Adipocyte (in vitro differentiated cells): Measurements from ENCODE around the gene NT5DC1.
A peak's percentile ranks its signal among the peaks of the same experiment; 100 is the strongest.

ENCODE experiments used
- DNase-seq: peaks from one replicate; pipeline ENCODE4 v3.0.0-alpha.2; 2015; ENCODE audit warnings: low read depth
- H3K27me3 ChIP-seq: replicated peaks from 2 replicates; pipeline ENCODE4 v1.7.0; 2013; ENCODE audit warnings: mild to moderate bottlenecking, low read length, moderate library complexity; ENCODE audit not compliant: control insufficient read depth, insufficient read depth
- H3K36me3 ChIP-seq: 2 replicates; pipeline ENCODE4 v1.7.0; 2013; ENCODE audit warnings: low read length, mild to moderate bottlenecking, moderate library complexity; ENCODE audit not compliant: control insufficient read depth, insufficient read depth, severe bottlenecking
- H3K4me1 ChIP-seq: 2 replicates; pipeline ENCODE4 v1.7.0; 2013; ENCODE audit warnings: mild to moderate bottlenecking, low read length, moderate library complexity; ENCODE audit not compliant: control insufficient read depth, insufficient read depth
- H3K4me3 ChIP-seq: 2 replicates; pipeline ENCODE4 v1.7.0; 2013; ENCODE audit warnings: mild to moderate bottlenecking, low read length, moderate library complexity
- H3K9ac ChIP-seq: 2 replicates; pipeline ENCODE4 v1.7.0; 2013; ENCODE audit warnings: mild to moderate bottlenecking, low read length, moderate library complexity
- H3K9me3 ChIP-seq: 2 replicates; pipeline ENCODE4 v1.7.0; 2013; ENCODE audit warnings: mild to moderate bottlenecking, low read length, moderate library complexity; ENCODE audit not compliant: control insufficient read depth

Gene NT5DC1

DNA sequence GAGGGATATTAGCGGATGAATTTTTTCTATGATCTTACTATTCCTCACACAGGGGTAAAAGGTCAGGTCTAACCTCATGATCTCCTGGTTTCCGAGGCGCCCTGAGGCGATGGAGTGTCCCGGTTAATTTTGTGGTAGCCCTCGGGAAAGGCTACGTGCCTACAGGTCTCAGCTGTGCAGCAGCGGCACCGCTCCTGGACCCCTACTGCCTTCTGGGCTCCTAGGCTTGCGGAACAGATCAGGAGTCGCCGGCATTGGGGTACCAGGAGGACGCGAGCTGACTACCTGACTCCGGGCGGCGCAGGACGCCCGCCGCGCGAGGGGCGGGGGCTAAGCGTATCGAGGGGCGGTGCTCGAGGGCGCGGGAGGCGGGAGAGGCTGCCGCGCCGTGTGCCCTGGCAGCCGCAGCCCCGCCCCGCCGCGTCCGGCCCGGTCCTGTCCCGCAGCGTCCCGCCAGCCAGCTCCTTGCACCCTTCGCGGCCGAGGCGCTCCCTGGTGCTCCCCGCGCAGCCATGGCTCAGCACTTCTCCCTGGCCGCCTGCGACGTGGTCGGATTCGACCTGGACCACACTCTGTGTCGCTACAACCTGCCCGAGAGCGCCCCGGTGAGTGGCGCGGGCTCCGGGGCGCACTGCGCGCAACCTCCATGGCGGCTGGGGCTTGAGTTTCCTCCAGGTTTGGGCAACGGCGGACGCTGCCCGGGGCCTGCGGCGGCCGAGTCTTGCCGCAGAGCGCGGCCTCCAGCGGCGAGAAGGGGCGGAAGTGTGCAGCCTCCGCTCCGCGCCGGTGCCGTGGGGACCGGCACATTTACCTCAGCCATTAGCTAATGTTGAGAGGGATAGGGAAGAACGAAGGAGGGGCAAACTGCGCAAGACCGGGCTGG is at the start of gene NT5DC1:
NT5DC1 (plus strand) TSS at position 435 of the 883 bp plus-strand sequence; CDS start at position 513, 78 bp downstream.
- H3K27me3 ChIP-seq, result no peaks in the 10 kb centered on the region
- H3K4me3 ChIP-seq, result peak within 1 kb of the TSS; percentile 93
- H3K36me3 ChIP-seq, result no peaks in the 10 kb centered on the region
- H3K9me3 ChIP-seq, result peaks cover 9% of the 10 kb centered on the region
- peak; percentile 91 for DNase-seq
- peaks cover 22% of the 10 kb centered on the region for H3K4me1 ChIP-seq
- peak within 1 kb of the TSS; percentile 93 for H3K9ac ChIP-seq

DNA sequence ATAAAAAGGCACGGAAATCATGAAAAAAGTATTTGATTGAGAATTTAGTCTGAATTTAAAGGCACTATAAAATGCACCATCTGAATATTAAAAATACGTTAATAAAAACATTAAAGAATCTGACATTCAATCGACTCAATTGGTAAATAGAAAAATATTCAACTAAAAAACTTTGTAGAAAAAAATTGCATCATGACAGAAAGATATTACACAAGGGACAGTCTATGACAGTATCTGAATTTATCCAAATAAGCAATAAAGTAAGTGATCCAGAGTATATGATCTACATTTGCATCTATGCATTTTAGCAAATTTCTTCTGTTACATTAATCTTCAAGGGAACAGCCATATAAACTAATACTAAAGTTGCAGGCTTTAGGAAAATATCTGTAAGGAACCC is 49.4 kb upstream of the NT5DC1 start:
- DNase-seq, result no peak
- Histone ChIP-seq H3K4me1 (no peaks in the 10 kb centered on the region), H3K9me3 (no peaks in the 10 kb centered on the region), H3K4me3 (no peak overlapping the region), H3K36me3 (no peaks in the 10 kb centered on the region), H3K9ac (no peak overlapping the region), H3K27me3 (no peaks in the 10 kb centered on the region)

DNA sequence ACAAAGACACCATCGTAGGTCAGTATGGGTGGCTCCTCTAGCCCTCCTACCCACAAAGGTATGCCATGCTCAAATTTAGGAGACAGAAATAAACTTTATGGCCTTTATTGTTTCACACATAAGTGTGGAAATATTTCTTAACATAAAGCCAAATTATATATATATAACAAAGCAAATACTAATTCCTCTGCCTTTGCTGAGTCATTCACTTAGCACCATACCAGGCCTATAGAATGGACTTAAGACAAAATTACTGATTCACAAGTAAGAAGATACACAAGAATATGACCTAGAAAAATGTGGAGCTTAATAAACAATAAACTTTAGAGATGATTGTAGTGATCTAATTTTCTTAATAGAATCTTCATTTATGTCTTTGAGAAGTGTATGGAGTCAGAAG is 45.1 kb upstream of the NT5DC1 start:
- Histone ChIP-seq H3K27me3 (no peaks in the 10 kb centered on the region), H3K4me3 (no peak overlapping the region), H3K36me3 (no peaks in the 10 kb centered on the region), H3K4me1 (peaks cover 12% of the 10 kb centered on the region), H3K9ac (no peak overlapping the region), H3K9me3 (no peaks in the 10 kb centered on the region)
- DNase-seq, result no peak

DNA sequence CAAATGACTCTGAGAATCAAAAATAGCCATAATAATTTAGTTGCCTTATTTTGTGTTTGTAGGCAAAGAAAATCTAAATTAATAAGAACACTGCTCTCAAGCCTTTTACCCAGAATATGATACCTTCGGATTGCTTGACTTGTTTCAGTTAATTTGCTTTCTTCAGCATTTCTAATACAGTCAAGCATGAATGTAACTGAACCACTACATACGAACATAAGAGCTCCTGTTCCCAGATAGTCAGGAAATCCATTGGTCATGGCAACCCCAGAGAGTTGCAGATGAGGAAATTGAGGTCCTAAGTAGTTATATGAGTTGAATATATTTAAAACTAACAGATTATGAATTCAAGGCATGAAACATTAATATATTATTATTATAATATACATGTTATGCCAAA is 42.9 kb upstream of the NT5DC1 start:
- DNase-seq, result no peak
- Histone ChIP-seq H3K36me3 (no peaks in the 10 kb centered on the region), H3K9ac (no peak overlapping the region), H3K27me3 (no peaks in the 10 kb centered on the region), H3K4me3 (no peak overlapping the region), H3K9me3 (no peaks in the 10 kb centered on the region), H3K4me1 (peaks cover 20% of the 10 kb centered on the region)

DNA sequence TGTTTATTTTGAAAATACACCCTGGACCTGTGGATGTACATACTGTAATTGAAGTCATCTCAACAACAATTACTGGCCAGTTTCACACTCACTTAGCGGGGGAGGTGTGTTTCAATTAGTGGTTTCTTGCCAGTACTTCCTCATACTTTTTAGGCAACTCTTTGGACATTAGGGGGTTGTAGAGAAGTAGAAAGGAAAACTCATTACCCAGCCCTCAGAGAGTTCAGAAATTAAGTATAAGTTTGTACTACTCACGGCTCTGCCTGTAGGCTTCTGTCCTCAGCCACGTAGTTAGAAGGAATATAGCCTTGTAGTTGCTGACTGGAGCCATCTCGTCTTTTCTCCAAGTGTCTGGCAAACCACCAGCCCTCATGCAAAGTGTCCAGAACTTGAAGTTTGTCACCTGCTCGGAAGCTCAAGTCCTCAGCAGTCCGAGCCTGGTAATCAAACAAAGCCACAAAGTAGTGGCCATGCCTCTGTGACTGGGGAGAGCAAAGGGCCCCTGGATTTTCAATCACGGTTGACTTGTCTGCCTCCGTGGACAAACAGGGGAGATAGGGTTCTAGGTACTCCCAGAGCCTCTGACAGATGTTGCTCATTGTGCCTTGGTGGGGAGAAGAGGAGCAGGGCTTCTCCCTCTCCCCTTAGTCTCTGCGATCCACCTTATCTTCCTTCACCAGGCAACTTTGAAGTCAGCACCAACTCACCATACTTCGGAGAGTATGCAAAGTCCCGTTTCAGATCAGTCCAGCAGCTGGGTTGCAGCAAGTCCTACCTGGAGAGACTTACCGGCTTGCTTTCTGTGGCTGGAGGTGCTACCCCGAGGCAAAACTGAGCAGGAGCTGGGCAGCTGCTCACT is 40.7 kb upstream of the NT5DC1 start:
- Histone ChIP-seq H3K4me1 (peaks cover 20% of the 10 kb centered on the region), H3K9me3 (no peaks in the 10 kb centered on the region), H3K9ac (peak overlapping the region; percentile 77), H3K27me3 (no peaks in the 10 kb centered on the region), H3K36me3 (no peaks in the 10 kb centered on the region), H3K4me3 (peak overlapping the region; percentile 82)
- DNase-seq, result no peak

DNA sequence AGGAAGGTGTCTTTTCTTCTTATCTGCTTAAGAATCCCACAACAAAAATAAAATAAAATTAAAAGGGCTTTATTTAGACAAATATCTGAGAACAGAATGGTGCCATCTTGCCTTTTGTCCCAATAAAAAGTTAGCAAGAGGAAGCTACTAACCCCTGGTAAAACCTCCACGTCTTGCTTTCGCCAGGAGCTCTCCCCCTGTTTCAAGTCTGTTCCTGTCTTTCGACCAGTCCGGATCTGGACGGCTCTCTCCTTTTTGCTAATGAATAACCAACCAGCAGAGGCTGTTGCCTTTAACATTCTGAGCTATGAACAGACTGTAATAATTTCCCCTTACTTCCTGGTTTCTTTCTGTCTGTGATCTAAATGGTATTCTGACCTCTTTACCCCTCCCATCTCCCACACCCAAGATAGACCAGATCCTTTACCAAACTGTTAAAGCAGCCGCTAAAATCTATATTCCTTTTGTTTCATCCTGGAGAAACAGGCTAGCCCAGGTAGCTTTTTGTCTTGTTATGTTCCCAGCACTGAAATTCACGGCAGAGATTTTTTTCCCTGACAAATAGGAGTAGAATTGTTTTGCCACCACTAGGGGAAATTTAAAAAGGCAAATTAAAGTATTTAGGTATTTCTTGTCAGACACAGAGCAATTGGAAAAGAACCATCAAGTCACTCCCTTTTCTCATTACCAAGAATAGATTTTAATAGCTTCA is 39.9 kb upstream of the NT5DC1 start, which contains the start of gene FRK:
FRK (minus strand) TSS at position 320 of the 712 bp plus-strand sequence. CDS start 580 bp downstream, outside the sequence.
- Histone ChIP-seq H3K27me3 (no peaks in the 10 kb centered on the region), H3K36me3 (no peaks in the 10 kb centered on the region), H3K4me3 (peak within 1 kb of the TSS; percentile 82), H3K9me3 (no peaks in the 10 kb centered on the region), H3K9ac (peak within 1 kb of the TSS; percentile 77), H3K4me1 (peaks cover 20% of the 10 kb centered on the region)
- peak; percentile 15 for DNase-seq

DNA sequence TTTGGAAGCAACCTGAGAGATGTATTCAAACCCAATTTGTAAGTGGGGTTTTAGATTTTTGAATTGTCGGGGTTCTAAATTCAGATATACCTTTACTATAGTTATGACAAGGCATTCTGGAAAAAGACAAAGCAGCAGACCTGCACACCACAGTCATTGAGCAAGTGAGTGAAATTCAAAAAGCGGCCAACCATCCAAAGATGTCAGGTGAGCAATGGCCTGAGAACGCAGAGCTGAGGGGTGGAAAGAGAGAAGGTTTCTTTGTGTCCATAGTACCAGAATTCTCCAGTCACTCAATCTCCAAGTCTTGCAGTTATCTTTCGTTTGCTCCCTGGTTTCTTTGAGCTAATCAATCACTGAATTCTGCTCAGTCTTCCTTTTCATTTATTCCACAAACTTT is 38.2 kb upstream of the NT5DC1 start:
- DNase-seq, result no peak
- H3K4me1 ChIP-seq, result peaks cover 20% of the 10 kb centered on the region
- H3K27me3 ChIP-seq, result no peaks in the 10 kb centered on the region
- no peaks in the 10 kb centered on the region for H3K36me3 ChIP-seq
- no peak overlapping the region for H3K9ac ChIP-seq
- no peaks in the 10 kb centered on the region for H3K9me3 ChIP-seq
- no peak overlapping the region for H3K4me3 ChIP-seq

DNA sequence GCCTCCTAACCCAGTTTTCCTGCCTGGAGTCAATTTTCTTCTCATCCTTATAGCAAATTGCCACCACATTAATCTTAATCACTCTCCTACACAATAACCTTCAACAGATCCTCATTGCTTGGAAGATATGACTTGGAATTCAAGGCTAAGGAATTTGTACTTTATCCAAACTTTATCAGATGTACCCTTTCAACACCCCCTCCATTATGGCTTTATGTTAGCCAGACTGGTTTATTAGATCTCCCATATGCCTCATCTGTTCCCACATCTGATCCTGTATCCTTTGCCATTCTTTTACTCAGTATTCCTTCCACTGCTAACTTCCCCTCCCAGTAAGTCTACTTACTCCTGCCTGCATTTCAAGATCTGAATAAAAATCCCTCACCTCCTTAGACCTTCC is 36.0 kb upstream of the NT5DC1 start:
- H3K9me3 ChIP-seq, result no peaks in the 10 kb centered on the region
- no peaks in the 10 kb centered on the region for H3K27me3 ChIP-seq
- no peak overlapping the region for H3K4me3 ChIP-seq
- DNase-seq, result no peak
- no peaks in the 10 kb centered on the region for H3K36me3 ChIP-seq
- H3K9ac ChIP-seq, result no peak overlapping the region
- H3K4me1 ChIP-seq, result peaks cover 17% of the 10 kb centered on the region

DNA sequence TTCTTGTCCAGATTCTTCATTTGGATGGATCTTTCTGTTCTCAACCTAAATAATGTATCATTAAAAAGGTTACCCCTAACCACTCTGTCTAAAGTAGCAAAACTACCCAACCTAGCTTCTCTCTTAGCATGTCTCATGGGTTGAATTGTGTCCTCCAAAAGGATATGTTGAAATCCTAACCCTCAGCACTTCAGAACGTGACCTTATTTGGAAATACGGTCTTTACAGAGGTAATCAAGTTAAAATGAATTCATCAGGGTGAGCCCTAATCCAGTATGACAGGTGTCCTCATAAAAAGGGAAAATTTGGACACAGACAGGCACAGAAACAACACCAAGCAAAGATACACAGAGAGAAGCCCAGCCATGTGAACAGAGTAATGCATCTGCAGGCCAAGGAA is 33.9 kb upstream of the NT5DC1 start:
- DNase-seq, result no peak
- no peak overlapping the region for H3K9ac ChIP-seq
- H3K36me3 ChIP-seq, result no peaks in the 10 kb centered on the region
- no peaks in the 10 kb centered on the region for H3K4me1 ChIP-seq
- H3K9me3 ChIP-seq, result no peaks in the 10 kb centered on the region
- H3K27me3 ChIP-seq, result no peaks in the 10 kb centered on the region
- no peak overlapping the region for H3K4me3 ChIP-seq

DNA sequence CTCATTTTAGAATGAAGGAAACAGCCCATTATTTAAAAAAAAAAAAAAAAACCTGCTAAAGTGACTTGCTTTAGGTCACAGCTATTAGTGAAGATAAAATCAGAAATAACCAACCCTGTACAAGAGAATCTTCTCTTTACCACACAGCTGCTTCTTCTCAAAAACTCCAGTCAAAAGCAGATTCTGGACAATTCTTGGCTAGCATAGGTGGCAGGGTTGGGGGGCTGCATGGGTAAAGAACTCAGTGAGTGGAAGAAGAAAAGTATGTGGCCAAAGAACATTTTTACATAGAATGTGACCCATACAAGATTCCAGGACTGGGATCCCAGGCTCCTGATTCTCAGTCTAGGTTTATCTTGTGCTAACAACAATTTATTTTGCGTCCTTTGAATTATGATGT is 30.6 kb upstream of the NT5DC1 start:
- Histone ChIP-seq H3K9ac (no peak overlapping the region), H3K9me3 (no peaks in the 10 kb centered on the region), H3K36me3 (no peaks in the 10 kb centered on the region), H3K4me1 (no peaks in the 10 kb centered on the region), H3K27me3 (no peaks in the 10 kb centered on the region), H3K4me3 (no peak overlapping the region)
- no peak for DNase-seq
